AG09309 (cell line): ENCODE results near the gene SYTL3.
"Not testable (repeated sequence)": the region's sequence is repeated elsewhere in the genome, so short reads cannot be mapped to it uniquely, and the experiment has no call there.

Experiments used
- DNase-seq: peaks from one replicate; pipeline ENCODE4 v3.0.0-alpha.2; 2010; ENCODE audit warnings: low read depth
- H3K4me3 ChIP-seq: 2 replicates; pipeline ENCODE4 v1.5.1; 2011; ENCODE audit warnings: mild to moderate bottlenecking, low read depth, low read length, moderate library complexity; ENCODE audit not compliant: control insufficient read depth
- TF ChIP-seq, protein P1 (sequence below): IDR thresholded peaks from 2 replicates; pipeline ENCODE4 v1.5.1; 2011; ENCODE audit warnings: mild to moderate bottlenecking, low read depth, low read length, inconsistent platforms; ENCODE audit not compliant: insufficient read depth, control insufficient read depth; ENCODE audit errors: missing control alignments

The SYTL3 gene

DNA sequence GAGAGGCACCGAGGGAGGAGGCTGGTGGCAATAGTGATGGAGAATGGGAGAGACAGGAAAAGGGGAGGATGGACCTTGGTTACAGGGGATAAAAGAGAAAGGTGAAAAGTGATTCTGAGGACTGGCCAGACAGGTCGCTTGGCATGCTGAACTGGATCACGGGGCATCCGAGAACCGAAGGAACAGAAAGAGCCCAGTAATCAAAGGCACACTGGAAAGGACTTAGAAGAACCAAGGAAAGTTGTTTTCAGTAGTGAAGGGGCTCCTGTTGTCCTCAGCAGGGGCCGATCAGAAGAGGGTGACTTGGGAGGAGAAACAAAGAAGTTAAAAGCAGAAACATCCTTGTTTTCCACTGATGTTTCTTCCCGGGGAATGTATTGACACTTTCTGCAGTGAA is 18.9 kb downstream of the SYTL3 start:
- no peak for DNase-seq
- no peak overlapping the region for H3K4me3 ChIP-seq
- TF ChIP-seq, protein P1, sequence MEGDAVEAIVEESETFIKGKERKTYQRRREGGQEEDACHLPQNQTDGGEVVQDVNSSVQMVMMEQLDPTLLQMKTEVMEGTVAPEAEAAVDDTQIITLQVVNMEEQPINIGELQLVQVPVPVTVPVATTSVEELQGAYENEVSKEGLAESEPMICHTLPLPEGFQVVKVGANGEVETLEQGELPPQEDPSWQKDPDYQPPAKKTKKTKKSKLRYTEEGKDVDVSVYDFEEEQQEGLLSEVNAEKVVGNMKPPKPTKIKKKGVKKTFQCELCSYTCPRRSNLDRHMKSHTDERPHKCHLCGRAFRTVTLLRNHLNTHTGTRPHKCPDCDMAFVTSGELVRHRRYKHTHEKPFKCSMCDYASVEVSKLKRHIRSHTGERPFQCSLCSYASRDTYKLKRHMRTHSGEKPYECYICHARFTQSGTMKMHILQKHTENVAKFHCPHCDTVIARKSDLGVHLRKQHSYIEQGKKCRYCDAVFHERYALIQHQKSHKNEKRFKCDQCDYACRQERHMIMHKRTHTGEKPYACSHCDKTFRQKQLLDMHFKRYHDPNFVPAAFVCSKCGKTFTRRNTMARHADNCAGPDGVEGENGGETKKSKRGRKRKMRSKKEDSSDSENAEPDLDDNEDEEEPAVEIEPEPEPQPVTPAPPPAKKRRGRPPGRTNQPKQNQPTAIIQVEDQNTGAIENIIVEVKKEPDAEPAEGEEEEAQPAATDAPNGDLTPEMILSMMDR = no peak

- H3K4me3 ChIP-seq = no peak overlapping the region
- DNase-seq = no peak
- TF ChIP-seq, protein P1 = no peak
Observed at GRCh38 chr6:158669145-158670035, 19.5 kb downstream of the SYTL3 start.

DNA sequence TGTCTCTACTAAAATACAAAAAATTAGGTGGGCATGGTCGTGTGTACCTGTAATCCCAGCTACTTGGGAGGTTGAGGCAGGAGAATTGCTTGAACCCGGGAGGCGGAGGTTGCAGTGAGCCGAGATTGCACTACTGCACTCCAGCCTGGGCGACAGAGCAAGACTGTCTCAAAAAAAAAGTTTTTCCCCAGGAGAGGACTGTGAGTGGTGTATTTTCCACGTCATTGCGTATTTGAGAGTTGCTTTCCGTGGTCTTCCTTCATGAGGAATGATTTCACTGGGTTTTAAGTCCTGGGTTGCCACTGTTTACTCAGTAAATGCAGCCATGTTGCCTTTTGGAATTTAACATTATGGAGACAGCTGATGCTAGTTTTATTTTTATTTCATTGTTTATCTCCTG is 22.3 kb downstream of the SYTL3 start:
- not testable (repeated sequence) for H3K4me3 ChIP-seq, DNase-seq

DNA sequence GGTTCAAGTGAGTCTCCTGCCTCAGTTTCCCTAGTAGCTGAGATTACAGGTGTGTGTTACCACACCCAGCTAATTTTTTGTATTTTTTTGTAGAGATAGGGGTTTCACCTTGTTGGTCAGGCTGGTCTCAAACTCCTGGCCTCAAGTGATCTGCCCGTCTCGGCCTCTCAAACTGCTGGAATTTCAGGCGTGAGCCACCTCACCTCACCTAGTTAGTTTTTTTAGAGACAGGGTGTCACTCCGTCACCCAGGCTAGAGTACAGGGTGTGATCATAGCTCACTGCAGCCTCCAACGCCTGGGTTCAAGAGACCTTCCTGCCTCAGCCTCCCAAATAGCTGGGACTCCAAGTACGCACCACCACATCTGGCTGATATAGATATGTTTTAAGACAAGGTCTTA is 22.9 kb downstream of the SYTL3 start:
- no peak for DNase-seq
- H3K4me3 ChIP-seq = no peak overlapping the region
- TF ChIP-seq, protein P1 = no peak

DNA sequence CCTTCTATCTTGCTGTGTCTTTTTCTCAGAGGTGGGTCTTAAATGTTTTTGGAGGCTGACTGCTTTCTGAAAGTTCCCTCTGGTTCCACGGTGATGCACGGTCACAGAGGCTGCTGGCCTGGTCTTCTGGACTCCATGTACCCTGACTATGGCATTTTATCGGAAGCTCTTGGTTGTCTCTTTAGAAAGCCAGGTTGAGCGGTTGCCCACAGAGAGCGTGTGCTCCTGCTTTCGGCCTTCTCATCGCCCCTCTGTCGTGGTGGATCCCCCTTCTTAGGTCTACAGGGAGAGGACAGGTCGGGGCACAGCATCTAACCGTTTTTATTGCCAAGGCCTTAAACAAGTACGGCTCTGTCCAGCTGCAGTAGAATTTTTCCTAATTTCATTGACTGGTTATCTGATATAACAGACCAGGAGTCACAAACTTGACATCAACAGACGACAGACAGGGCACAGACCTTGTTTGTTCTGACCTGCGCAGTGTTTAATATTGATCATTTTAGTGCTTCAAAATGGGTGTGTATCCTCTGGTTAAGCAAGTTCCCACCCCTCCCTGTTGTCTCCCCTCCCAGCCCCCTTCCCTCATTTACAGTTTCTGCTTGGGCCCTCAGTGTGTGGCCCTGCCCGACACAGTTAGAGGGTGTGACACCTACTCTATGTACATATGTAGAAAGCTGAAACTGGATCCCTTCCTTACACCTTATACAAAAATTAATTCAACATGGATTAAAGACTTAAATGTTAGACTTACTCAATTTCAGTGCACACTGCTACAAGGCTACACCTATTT is 24.7 kb downstream of the SYTL3 start:
- H3K4me3 ChIP-seq = no peak overlapping the region
- DNase-seq = no peak
- TF ChIP-seq, protein P1 = no peak

- H3K4me3 ChIP-seq, DNase-seq: not testable (repeated sequence)
Observed at GRCh38 chr6:158677094-158677493, 27.2 kb downstream of the SYTL3 start.

GRCh38 chr6:158677906-158678578 is 28.2 kb downstream of the SYTL3 start:
- TF ChIP-seq, protein P1 = no peak
- no peak overlapping the region for H3K4me3 ChIP-seq
- DNase-seq = no peak
